Left lung (tissue), 10 donors: ENCODE data around the gene MAST4. TPM values are rescaled to one million over a fixed set of nuclear protein-coding genes. Genes with fewer than 3 reads are reported as not detected.
A peak's percentile ranks its signal among the peaks of the same experiment; 100 is the strongest.

Source experiments
- ATAC-seq: fragments of 200-7000 bp; cut with Tn5 transposase; one replicate; pipeline ENCODE4 v1.9.1; 2020; ENCODE audit warnings: moderate library complexity
- DNase-seq, 4 donors: peaks; one replicate each; pipeline ENCODE4 v3.0.0-alpha.2; 2013 to 2020
- H3K27ac ChIP-seq, 2 donors: fragments of 200-600 bp; sonication (generic) in 1 of 2; one replicate each; pipeline versions ENCODE4 v1.5.0 to v1.8.0; 2020 to 2021
- H3K27me3 ChIP-seq, 2 donors: fragments of 200-600 bp; sonication (generic) in 1 of 2; one replicate each; pipeline versions ENCODE4 v1.5.0 to v1.8.0; 2020 to 2021
- H3K36me3 ChIP-seq, 2 donors: fragments of 200-600 bp; sonication (generic) in 1 of 2; one replicate each; pipeline versions ENCODE4 v1.5.0 to v1.8.0; 2020 to 2021
- H3K4me1 ChIP-seq, 2 donors: fragments of 200-600 bp; one replicate each; pipeline ENCODE4 v1.8.0; 2021
- H3K4me3 ChIP-seq, 2 donors: fragments of 200-600 bp; sonication (generic) in 1 of 2; one replicate each; pipeline versions ENCODE4 v1.5.0 to v1.8.0; 2020 to 2021; ENCODE audit warnings: mild to moderate bottlenecking in 1 of 2
- H3K9me3 ChIP-seq, 2 donors: fragments of 200-600 bp; sonication (generic) in 1 of 2; one replicate each; pipeline versions ENCODE4 v1.5.0 to v1.8.0; 2020 to 2021
- intact Hi-C, 2 donors: fragments of 100-400 bp; cut with DNase I; formaldehyde crosslinking; loops; one replicate each; pipeline versions ENCODE4 v1.11.2 to v1.14.2; 2022
- polyA plus RNA-seq, 6 donors: library from polyadenylated mRNA; unstranded; fragments of 120-200 nt; gene quantifications; one replicate each; pipeline ENCODE4 v1.2.1, GENCODE V29; 2013; ENCODE audit not compliant: insufficient read length in 6 of 6
- total RNA-seq, 2 donors: library from RNA; stranded (reverse); fragmentation: NEBNext Ultra II Directional; extraction: Animal tissue kit (Norgen Biotek cat#: 25700); gene quantifications; one replicate each; pipeline ENCODE4 v1.2.1, GENCODE V29; 2021
- TF ChIP-seq, protein P1 (sequence below), 2 donors: fragments of 200-600 bp; sonication (generic) in 1 of 2; IDR thresholded peaks; one replicate each; pipeline versions ENCODE4 v1.5.0 to v1.8.0; 2021; ENCODE audit warnings: antibody characterized with exemption in 2 of 2
- donor health status: DM: no; HTN: yes; CAD: no.
- donor health status: DM: no; HTN: no; CAD: no.

MAST4 gene
- total and polyA plus RNA-seq, 8 donors = 47.7 to 57.6 (median 53.0) TPM

DNA sequence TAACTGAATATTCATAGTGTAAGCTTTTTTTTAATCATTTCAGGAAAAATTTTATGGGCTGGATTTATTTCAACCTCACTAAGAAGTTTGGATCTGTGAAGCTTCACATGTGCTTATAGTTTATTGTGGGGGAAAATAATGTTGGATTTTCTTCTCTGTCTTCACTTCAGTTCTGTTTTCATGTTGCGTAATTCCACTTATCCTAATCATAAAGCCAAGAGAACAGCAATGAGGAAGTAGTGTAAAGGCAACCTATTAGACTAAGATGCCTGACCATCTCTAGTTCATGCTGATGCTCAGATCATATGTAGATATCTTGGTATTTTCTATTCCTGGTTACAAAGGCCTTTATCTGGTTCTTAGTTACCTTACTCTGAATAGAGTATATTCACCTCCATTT lies 550.4 kb downstream of the MAST4 start:
- intact Hi-C loops = loop anchor here in 1 of 2 donors (10.0 kb wide), 2 partner anchors 152 to 322 kb away; no protein-coding TSS in a partner anchor
- H3K4me3 ChIP-seq = no peak overlapping the region

DNA sequence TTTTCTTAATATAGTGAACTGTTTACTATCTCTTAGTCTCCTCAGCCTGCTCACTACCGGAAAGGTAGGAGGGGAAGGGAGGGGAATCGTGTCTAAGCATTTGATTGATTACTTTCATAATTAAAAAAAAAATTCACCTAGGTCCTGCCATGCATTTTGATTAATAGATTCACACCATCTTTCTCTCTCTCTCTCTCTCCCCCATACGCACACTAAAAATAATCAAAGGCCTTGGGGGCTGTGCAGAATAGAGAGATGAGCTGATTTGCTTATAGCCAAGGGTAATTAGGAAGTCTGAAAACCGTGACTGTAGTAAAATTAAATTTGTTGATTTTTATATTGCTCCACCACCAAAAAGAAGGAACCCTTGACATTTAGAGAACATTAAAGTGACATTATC lies 550.8 kb downstream of the MAST4 start:
- intact Hi-C loops = loop anchor here in 1 of 2 donors (10.0 kb wide), 2 partner anchors 152 to 322 kb away; no protein-coding TSS in a partner anchor
- Histone ChIP-seq H3K9me3 (no peaks in the 10 kb centered on the region), H3K36me3 (peaks cover 0 to 65% of the 10 kb centered on the region in 2 donors), H3K27ac (no peak overlapping the region), H3K4me1 (peaks cover 0 to 5% of the 10 kb centered on the region in 2 donors), H3K27me3 (no peaks in the 10 kb centered on the region), H3K4me3 (no peak overlapping the region)
- TF ChIP-seq, protein P1, sequence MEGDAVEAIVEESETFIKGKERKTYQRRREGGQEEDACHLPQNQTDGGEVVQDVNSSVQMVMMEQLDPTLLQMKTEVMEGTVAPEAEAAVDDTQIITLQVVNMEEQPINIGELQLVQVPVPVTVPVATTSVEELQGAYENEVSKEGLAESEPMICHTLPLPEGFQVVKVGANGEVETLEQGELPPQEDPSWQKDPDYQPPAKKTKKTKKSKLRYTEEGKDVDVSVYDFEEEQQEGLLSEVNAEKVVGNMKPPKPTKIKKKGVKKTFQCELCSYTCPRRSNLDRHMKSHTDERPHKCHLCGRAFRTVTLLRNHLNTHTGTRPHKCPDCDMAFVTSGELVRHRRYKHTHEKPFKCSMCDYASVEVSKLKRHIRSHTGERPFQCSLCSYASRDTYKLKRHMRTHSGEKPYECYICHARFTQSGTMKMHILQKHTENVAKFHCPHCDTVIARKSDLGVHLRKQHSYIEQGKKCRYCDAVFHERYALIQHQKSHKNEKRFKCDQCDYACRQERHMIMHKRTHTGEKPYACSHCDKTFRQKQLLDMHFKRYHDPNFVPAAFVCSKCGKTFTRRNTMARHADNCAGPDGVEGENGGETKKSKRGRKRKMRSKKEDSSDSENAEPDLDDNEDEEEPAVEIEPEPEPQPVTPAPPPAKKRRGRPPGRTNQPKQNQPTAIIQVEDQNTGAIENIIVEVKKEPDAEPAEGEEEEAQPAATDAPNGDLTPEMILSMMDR (IDR thresholded peaks at IDR 0.05) = no peak
- ATAC-seq = no peak
- no peak for DNase-seq

More for the DNA sequence above, 550.4 kb downstream of the MAST4 start:
- TF ChIP-seq, protein P1 (IDR thresholded peaks at IDR 0.05) = no peak
- Histone ChIP-seq H3K36me3 (peaks cover 0 to 61% of the 10 kb centered on the region in 2 donors), H3K4me1 (peaks cover 0 to 5% of the 10 kb centered on the region in 2 donors), H3K27ac (no peak overlapping the region), H3K27me3 (no peaks in the 10 kb centered on the region), H3K9me3 (no peaks in the 10 kb centered on the region)
- ATAC-seq = peak; percentile 58
- no peak for DNase-seq

DNA sequence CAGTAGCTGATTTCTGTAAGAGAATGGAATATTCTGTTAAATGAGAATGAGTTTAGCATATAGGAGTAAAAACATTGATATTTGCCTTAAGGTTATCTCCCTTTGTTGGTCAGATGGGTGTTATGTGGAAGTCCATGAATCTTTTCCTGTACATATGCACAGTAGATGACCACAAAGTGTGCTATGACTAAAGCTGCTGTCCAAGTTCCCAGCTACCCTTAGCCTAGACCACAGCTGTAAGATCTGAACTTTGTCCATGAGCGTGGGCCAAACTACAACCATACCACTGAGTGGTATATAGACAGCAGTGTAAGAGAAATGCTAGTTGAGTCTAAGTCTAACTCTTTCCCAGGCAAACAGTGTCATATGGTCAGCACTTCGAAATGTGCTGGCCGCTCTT lies 551.6 kb downstream of the MAST4 start:
- Histone ChIP-seq H3K9me3 (no peaks in the 10 kb centered on the region), H3K4me1 (peaks cover 0 to 5% of the 10 kb centered on the region in 2 donors), H3K36me3 (peaks cover 0 to 66% of the 10 kb centered on the region in 2 donors), H3K4me3 (no peak overlapping the region), H3K27ac (no peak overlapping the region), H3K27me3 (no peaks in the 10 kb centered on the region)
- no peak for DNase-seq
- no peak for ATAC-seq
- TF ChIP-seq, protein P1 (IDR thresholded peaks at IDR 0.05) = no peak
- intact Hi-C loops = loop anchor here in 1 of 2 donors (10.0 kb wide), 2 partner anchors 153 to 323 kb away; no protein-coding TSS in a partner anchor

DNA sequence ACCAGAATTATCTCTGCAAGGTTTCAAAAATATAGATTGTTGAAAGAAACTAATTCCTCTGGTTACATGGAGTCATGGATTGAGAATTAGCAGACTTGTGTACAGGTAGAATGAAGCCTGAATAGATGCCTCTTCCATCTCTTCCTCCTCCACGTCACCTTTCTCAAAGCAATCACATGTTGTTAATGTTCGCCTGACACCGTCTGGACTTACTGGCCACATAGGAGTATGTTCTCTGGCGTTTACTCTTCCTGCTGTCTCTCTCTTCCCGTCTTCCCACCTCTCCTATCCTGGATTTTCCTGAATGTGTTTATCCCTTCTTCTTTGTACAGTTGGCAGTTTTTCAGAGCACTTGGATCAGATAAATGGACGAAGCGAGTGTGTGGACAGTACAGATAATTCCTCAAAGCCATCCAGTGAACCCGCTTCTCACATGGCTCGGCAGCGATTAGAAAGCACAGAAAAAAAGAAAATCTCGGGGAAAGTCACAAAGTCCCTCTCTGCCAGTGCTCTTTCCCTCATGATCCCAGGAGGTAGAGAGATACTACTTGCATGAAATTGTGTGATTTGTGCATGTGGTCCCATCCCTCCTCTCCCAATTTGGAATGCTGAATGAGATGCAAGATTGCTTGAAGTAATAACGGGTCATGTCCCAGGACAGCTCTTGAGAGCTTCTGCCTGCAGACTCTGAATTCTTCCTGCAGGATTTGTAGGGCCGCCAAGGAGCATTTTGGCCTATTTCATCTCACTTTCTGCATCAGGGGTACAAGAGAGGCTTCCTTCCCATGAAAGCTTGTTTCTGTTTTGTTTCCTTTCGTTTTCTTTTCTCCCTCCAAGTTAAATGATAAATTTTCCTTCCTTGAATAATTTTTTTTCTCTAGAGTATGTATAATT lies 553.1 kb downstream of the MAST4 start:
- H3K4me1 ChIP-seq = peaks cover 0 to 5% of the 10 kb centered on the region in 2 donors
- no peak for ATAC-seq
- H3K9me3 ChIP-seq = no peaks in the 10 kb centered on the region
- H3K27ac ChIP-seq = no peak overlapping the region
- H3K4me3 ChIP-seq = no peak overlapping the region
- intact Hi-C loops = loop anchor here in 1 of 2 donors (10.0 kb wide), 2 partner anchors 155 to 325 kb away; no protein-coding TSS in a partner anchor
- H3K36me3 ChIP-seq = peaks cover 0 to 64% of the 10 kb centered on the region in 2 donors
- DNase-seq = no peak
- no peaks in the 10 kb centered on the region for H3K27me3 ChIP-seq
- TF ChIP-seq, protein P1 (IDR thresholded peaks at IDR 0.05) = no peak

DNA sequence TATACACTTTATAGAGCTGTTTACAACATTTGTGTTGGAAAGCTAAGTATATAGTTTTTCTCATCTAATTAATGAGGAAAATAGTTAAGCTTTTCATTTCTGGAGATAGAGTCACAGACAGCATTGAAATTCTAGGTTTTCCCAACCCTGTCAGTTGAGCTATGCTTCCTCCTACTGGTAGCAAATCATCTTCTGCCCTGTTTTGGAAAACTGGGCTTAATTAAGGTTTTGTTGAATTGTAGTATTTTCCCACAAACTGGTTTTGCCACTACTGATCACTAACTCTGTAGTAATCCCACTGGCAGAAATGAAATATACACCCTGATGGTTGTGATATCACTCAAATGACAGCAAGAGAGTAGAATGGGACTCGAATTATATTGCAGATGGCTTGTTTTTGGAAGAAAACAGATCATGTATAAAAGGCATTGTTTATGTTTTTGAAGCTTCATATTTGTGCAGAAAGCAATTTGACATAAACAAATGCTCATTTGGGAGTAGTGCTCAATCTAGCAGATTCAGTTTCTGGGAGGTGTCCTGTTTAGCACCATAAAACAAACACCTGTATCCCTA lies 553.8 kb downstream of the MAST4 start:
- DNase-seq (peak in 1 of 4 donors; percentile 37), ATAC-seq (no peak)
- peaks cover 0 to 65% of the 10 kb centered on the region in 2 donors for H3K36me3 ChIP-seq

More for the DNA sequence above, 553.8 kb downstream of the MAST4 start:
- no peak overlapping the region for H3K27ac ChIP-seq
- H3K27me3 ChIP-seq = no peaks in the 10 kb centered on the region
- TF ChIP-seq, protein P1 (IDR thresholded peaks at IDR 0.05) = peak in 1 of 2 donors; percentile 35
- H3K9me3 ChIP-seq = no peaks in the 10 kb centered on the region
- intact Hi-C loops = loop anchor here in 1 of 2 donors (10.0 kb wide), 2 partner anchors 155 to 325 kb away; no protein-coding TSS in a partner anchor
- H3K4me1 ChIP-seq = peaks cover 0 to 5% of the 10 kb centered on the region in 2 donors
- no peak overlapping the region for H3K4me3 ChIP-seq
